Mesenchymal stem cell (in vitro differentiated cells and primary cell): ENCODE results near the gene GPN3.

Experiments used
- DNase-seq: peaks from one replicate; pipeline ENCODE4 v3.0.0-alpha.2; 2013
- H2AFZ ChIP-seq: one replicate; pipeline ENCODE4 v1.6.1; 2013; ENCODE audit warnings: low read depth, mild to moderate bottlenecking, control low read depth, inconsistent platforms, low read length, moderate library complexity
- H2AK5ac ChIP-seq: 2 replicates; pipeline ENCODE4 v1.6.1; 2013; ENCODE audit warnings: low read length, moderate library complexity, mild to moderate bottlenecking, inconsistent platforms; ENCODE audit not compliant: severe bottlenecking
- H2BK120ac ChIP-seq: one replicate; pipeline ENCODE4 v1.6.1; 2013; ENCODE audit warnings: low read depth, mild to moderate bottlenecking, inconsistent platforms, low read length, moderate library complexity
- H2BK12ac ChIP-seq, 2 experiments: one replicate each; pipeline ENCODE4 v1.6.1; 2013; ENCODE audit warnings: inconsistent platforms in 2 of 2, low read length in 2 of 2, mild to moderate bottlenecking in 2 of 2, moderate library complexity in 2 of 2, control low read depth in 1 of 2
- H2BK15ac ChIP-seq: one replicate; pipeline ENCODE4 v1.6.1; 2013; ENCODE audit warnings: mild to moderate bottlenecking, low read depth, inconsistent platforms; ENCODE audit not compliant: poor library complexity, severe bottlenecking
- H2BK5ac ChIP-seq: 2 replicates; pipeline ENCODE4 v1.6.1; 2013; ENCODE audit warnings: low read depth, mild to moderate bottlenecking, low read length, control low read depth, inconsistent platforms; ENCODE audit not compliant: poor library complexity, severe bottlenecking
- H3K14ac ChIP-seq, 2 experiments: one replicate each; pipeline ENCODE4 v1.6.1; 2013; ENCODE audit warnings: inconsistent platforms in 2 of 2, low read length in 2 of 2, control low read depth in 1 of 2, mild to moderate bottlenecking in 1 of 2, moderate library complexity in 1 of 2
- H3K18ac ChIP-seq, 2 experiments: one replicate each; pipeline ENCODE4 v1.6.1; 2013; ENCODE audit warnings: inconsistent platforms in 2 of 2, low read length in 2 of 2, control low read depth in 1 of 2, low read depth in 1 of 2, mild to moderate bottlenecking in 1 of 2
- H3K23ac ChIP-seq, 2 experiments: one replicate each; pipeline ENCODE4 v1.6.1; 2013; ENCODE audit warnings: inconsistent platforms in 2 of 2, low read length in 2 of 2, mild to moderate bottlenecking in 2 of 2, moderate library complexity in 2 of 2, control low read depth in 1 of 2
- H3K27ac ChIP-seq: 2 replicates; pipeline ENCODE4 v1.5.1; 2013; ENCODE audit warnings: mild to moderate bottlenecking, moderate library complexity, low read length, control low read depth, inconsistent platforms; ENCODE audit not compliant: poor library complexity, severe bottlenecking
- H3K27me3 ChIP-seq, 2 experiments: 2 replicates each; pipeline versions ENCODE4 v1.6.1 to v1.7.0; 2013; ENCODE audit warnings: low read length in 2 of 2, mild to moderate bottlenecking in 2 of 2, moderate library complexity in 2 of 2, control low read depth in 1 of 2, inconsistent platforms in 1 of 2; ENCODE audit not compliant: control insufficient read depth in 1 of 2, insufficient read depth in 1 of 2
- H3K36me3 ChIP-seq, 2 experiments: 2 replicates each; pipeline versions ENCODE4 v1.6.1 to v1.7.0; 2013; ENCODE audit warnings: low read length in 2 of 2, control low read depth in 1 of 2, inconsistent platforms in 1 of 2, low read depth in 1 of 2, mild to moderate bottlenecking in 1 of 2; ENCODE audit not compliant: insufficient read depth in 2 of 2, control insufficient read depth in 1 of 2
- H3K4ac ChIP-seq, 2 experiments: one replicate each; pipeline ENCODE4 v1.6.1; 2013; ENCODE audit warnings: inconsistent platforms in 2 of 2, low read length in 2 of 2, mild to moderate bottlenecking in 2 of 2, moderate library complexity in 2 of 2, control low read depth in 1 of 2, low read depth in 1 of 2
- H3K4me1 ChIP-seq: 2 replicates; pipeline ENCODE4 v1.6.1; 2013; ENCODE audit warnings: low read depth, low read length, control low read depth; ENCODE audit not compliant: control insufficient read depth, insufficient read depth
- H3K4me2 ChIP-seq: 2 replicates; pipeline ENCODE4 v1.6.1; 2013; ENCODE audit warnings: low read length, mild to moderate bottlenecking, inconsistent platforms; ENCODE audit not compliant: poor library complexity, severe bottlenecking
- H3K4me3 ChIP-seq, 2 experiments: 2 replicates each; pipeline versions ENCODE4 v1.5.1 to v1.7.0; 2013; ENCODE audit warnings: low read length in 2 of 2, mild to moderate bottlenecking in 2 of 2, control low read depth in 1 of 2, low read depth in 1 of 2; ENCODE audit not compliant: insufficient read depth in 1 of 2
- H3K79me1 ChIP-seq: replicated peaks from 2 replicates; pipeline ENCODE4 v1.6.1; 2013; ENCODE audit warnings: mild to moderate bottlenecking, control low read depth, low read length, inconsistent platforms; ENCODE audit not compliant: poor library complexity, severe bottlenecking
- H3K9ac ChIP-seq: 2 replicates; pipeline ENCODE4 v1.7.0; 2013; ENCODE audit warnings: mild to moderate bottlenecking, low read length, moderate library complexity
- H3K9me3 ChIP-seq: 2 replicates; pipeline ENCODE4 v1.7.0; 2013; ENCODE audit warnings: mild to moderate bottlenecking, low read length; ENCODE audit not compliant: control insufficient read depth
- H4K8ac ChIP-seq: one replicate; pipeline ENCODE4 v1.6.1; 2013; ENCODE audit warnings: inconsistent platforms, mild to moderate bottlenecking, low read length, moderate library complexity
- H4K91ac ChIP-seq: one replicate; pipeline ENCODE4 v1.6.1; 2013; ENCODE audit warnings: mild to moderate bottlenecking, low read length, inconsistent platforms
- WGBS: methylation state at CpG from one replicate; pipeline ENCODE4 v1.1.7; 2013; ENCODE audit warnings: mixed read lengths; 5-methylcytosine and 5-hydroxymethylcytosine counted together

Gene GPN3

DNA sequence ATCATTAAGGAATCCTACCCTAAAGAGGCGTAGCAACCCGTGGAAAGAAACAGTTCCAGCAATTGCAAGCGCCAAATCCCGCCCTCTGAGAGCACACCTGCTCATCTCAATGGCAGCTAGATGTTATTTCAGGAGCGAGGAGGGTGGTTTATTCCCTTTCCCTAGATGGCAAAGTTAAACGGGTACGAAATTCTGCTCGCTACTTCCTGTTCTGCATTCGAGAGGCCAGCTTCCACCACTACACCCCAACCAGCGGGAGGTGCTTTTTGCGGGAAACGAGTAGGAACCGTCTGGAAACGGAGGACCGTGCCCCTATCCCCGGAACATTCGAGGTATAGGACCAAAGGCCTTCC, 33.3 kb upstream of the GPN3 start:
- Histone ChIP-seq H3K27me3 (no peaks in the 10 kb centered on the region), H3K18ac (peak overlapping the region; percentile 76 to 81), H3K27ac (peak overlapping the region; percentile 80), H3K4me1 (peaks cover 8% of the 10 kb centered on the region), H3K4ac (peak overlapping the region in 1 of 2 experiments; percentile 74), H3K4me3 (peak overlapping the region; percentile 89 to 92), H2BK12ac (peak overlapping the region in 1 of 2 experiments; percentile 34), H4K91ac (peak overlapping the region; percentile 87), H3K9me3 (no peaks in the 10 kb centered on the region), H4K8ac (peak overlapping the region; percentile 94), H2AFZ (peak overlapping the region; percentile 72), H2AK5ac (no peak overlapping the region), H3K9ac (peak overlapping the region; percentile 98), H3K4me2 (peak overlapping the region; percentile 72), H2BK5ac (peak overlapping the region; percentile 69), H3K36me3 (peaks cover 7 to 14% of the 10 kb centered on the region in 2 experiments), H2BK120ac (no peak overlapping the region), H3K14ac (peak overlapping the region in 1 of 2 experiments; percentile 68), H2BK15ac (no peak overlapping the region), H3K23ac (peak overlapping the region in 1 of 2 experiments; percentile 14), H3K79me1 (no peaks in the 10 kb centered on the region)
- DNase-seq = peak; percentile 63
- WGBS = under 1% methylated on average over 17 of the region's 17 CpGs

DNA sequence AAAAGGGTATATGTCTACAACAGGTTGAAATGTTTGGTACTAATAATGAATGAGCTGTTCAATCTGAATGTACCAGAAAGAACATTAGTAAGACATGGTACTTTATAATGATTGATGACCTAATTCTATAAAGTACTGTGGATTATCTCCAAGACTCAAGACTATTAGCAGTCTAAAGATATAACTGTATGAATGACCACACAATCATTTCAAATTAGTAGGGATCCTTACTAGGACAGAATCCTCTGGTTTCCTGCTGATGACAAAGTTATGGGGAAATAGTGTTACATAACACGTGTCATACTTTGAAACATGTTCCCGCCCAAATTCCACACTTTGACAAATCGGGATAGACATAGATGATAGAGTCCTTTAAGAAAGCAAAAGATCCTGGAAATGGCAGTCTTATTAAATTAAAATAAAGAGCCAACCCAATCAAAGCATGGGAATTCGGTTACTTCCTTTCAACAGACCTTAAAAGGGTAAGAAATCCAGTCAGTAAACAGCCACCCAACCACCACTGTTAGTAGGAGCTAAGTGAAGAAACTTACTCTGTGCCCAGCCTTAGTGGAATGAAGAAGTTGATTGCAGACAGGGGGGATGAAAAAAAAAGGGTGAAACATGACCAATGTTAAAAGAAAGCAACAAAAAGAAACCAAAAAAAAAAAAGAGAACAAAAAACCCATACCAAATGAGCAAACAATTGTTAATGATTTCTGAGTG, 31.1 kb upstream of the GPN3 start:
- no peak overlapping the region for H3K23ac ChIP-seq
- H4K8ac ChIP-seq = no peak overlapping the region
- peaks cover 10 to 35% of the 10 kb centered on the region in 2 experiments for H3K36me3 ChIP-seq
- WGBS = no CpG with 5 or more reads among the region's 4 CpGs
- H3K4ac ChIP-seq = no peak overlapping the region
- H2BK15ac ChIP-seq = no peak overlapping the region
- H3K27ac ChIP-seq = no peak overlapping the region
- H2AFZ ChIP-seq = no peak overlapping the region
- H3K9ac ChIP-seq = peak overlapping the region; percentile 98
- peak; percentile 37 for DNase-seq
- H3K4me3 ChIP-seq = no peak overlapping the region
- H3K18ac ChIP-seq = no peak overlapping the region
- no peak overlapping the region for H2AK5ac ChIP-seq
- H3K14ac ChIP-seq = no peak overlapping the region
- no peak overlapping the region for H4K91ac ChIP-seq
- H2BK12ac ChIP-seq = no peak overlapping the region
- H3K4me1 ChIP-seq = peaks cover 8% of the 10 kb centered on the region
- H2BK5ac ChIP-seq = no peak overlapping the region
- no peak overlapping the region for H2BK120ac ChIP-seq
- peaks cover 3% of the 10 kb centered on the region for H3K79me1 ChIP-seq
- no peak overlapping the region for H3K4me2 ChIP-seq
- H3K9me3 ChIP-seq = no peaks in the 10 kb centered on the region
- H3K27me3 ChIP-seq = no peaks in the 10 kb centered on the region

DNA sequence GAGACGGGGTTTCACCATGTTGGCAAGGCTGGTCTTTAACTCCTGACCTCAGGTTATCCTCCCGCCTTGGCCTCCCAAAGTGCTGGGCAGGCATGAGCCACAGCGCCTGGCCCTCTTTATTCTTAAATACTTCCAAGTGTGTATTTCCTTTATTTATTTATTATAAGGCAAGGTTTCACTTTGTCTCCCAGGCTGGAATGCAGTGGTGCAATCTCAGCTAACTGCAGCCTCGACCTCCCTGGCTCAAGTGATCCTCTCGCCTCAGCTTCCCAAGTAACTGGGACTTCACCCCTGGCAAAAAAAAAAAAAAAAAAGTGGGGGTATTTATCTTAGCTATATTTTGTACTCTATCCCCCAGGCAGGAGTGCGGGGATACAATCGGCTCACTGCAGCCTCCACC, 7.4 kb upstream of the GPN3 start:
- Histone ChIP-seq H4K8ac (no peak overlapping the region), H3K9ac (no peak overlapping the region), H4K91ac (no peak overlapping the region), H2BK12ac (no peak overlapping the region), H3K4ac (no peak overlapping the region), H3K27ac (no peak overlapping the region), H3K4me1 (no peaks in the 10 kb centered on the region), H2BK120ac (no peak overlapping the region), H3K4me3 (no peak overlapping the region), H3K36me3 (peaks cover 12 to 20% of the 10 kb centered on the region in 2 experiments), H2AFZ (no peak overlapping the region), H3K27me3 (no peaks in the 10 kb centered on the region), H3K9me3 (no peaks in the 10 kb centered on the region), H3K4me2 (no peak overlapping the region), H2AK5ac (no peak overlapping the region), H3K79me1 (peaks cover 11% of the 10 kb centered on the region), H2BK15ac (no peak overlapping the region), H2BK5ac (no peak overlapping the region), H3K23ac (no peak overlapping the region), H3K18ac (no peak overlapping the region), H3K14ac (no peak overlapping the region)
- WGBS = 96% methylated on average over 2 of the region's 7 CpGs
- peak; percentile 43 for DNase-seq

DNA sequence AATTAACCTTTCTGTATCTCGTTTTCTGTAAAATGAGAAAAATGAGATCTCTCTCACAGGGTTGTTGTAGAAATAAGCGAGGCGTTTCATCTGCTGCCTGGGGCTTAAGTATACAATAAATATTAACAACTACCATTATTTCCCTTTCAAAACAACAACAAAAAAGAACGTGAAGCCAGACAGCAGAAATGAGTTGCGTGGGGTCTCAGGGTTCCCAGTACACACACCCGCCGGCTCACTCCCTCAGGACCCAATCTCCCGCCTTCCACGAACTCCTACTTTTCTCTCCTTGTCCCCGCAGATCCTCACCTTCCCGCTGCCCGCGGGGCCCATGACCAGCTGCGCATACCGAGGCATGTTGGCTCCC, 227 bp downstream of the GPN3 start:
- Histone ChIP-seq H3K9me3 (no peaks in the 10 kb centered on the region), H3K9ac (peak overlapping the region; percentile 99), H3K79me1 (peaks cover 23% of the 10 kb centered on the region), H2AFZ (peak overlapping the region; percentile 89), H2BK15ac (no peak overlapping the region), H3K14ac (no peak overlapping the region), H3K4me2 (peak overlapping the region; percentile 58), H4K8ac (no peak overlapping the region), H3K36me3 (peaks cover 0 to 16% of the 10 kb centered on the region in 2 experiments), H3K18ac (no peak overlapping the region), H3K27me3 (no peaks in the 10 kb centered on the region), H2AK5ac (no peak overlapping the region), H2BK120ac (no peak overlapping the region), H3K4ac (no peak overlapping the region), H2BK5ac (no peak overlapping the region), H3K4me1 (peaks cover 6% of the 10 kb centered on the region), H4K91ac (no peak overlapping the region), H3K4me3 (peak overlapping the region; percentile 79 to 92), H3K27ac (peak overlapping the region; percentile 32), H2BK12ac (no peak overlapping the region), H3K23ac (peak overlapping the region in 1 of 2 experiments; percentile 31)
- under 1% methylated on average over 12 of the region's 15 CpGs for WGBS
- DNase-seq = no peak
